K562 (cell line): Measurements from ENCODE around the gene MAP3K2. TPM values are rescaled to one million over a fixed set of nuclear protein-coding genes. Genes with fewer than 3 reads are reported as not detected.

ENCODE experiments used
- ATAC-seq: fragments of 200-7000 bp; cut with Tn5 transposase; 3 replicates; pipeline ENCODE4 v1.9.1; 2020; ENCODE audit warnings: moderate library complexity
- BruUV-seq: library from RNA; stranded (reverse); fragments of 400-500 nt; replicated peaks from 2 replicates; lab custom pipeline; 2021; lab: Mats Ljungman, UMichigan
- CTCF ChIA-PET: fragments of 300-600 bp; formaldehyde crosslinking; extraction: SDS; loops from one replicate; lab custom pipeline; 2021; ENCODE audit warnings: low intra/inter-chr PET ratio; lab: Yijun Ruan, JAX
- POLR2A ChIA-PET: fragments of 300-600, 350-650 bp; sonication (Branson Sonifier 250); formaldehyde crosslinking; extraction: SDS; loops from one replicate; lab custom pipeline; 2021; ENCODE audit warnings: antibody characterized with exemption, inconsistent platforms; lab: Yijun Ruan, JAX
- DNase-seq, 4 experiments: peaks; one replicate each; pipeline versions ENCODE4 v3.0.0 to v3.0.0-alpha.2; 2011 to 2018; ENCODE audit warnings: low spot score in 3 of 4, mixed read lengths in 3 of 4; ENCODE audit errors: extremely low read depth in 1 of 4
- FAIRE-seq: peaks from 2 replicates; lab custom pipeline; 2011; peaks lifted over from hg19 to GRCh38; lab: Jason Lieb, UNC
- H2AFZ ChIP-seq: 2 replicates; pipeline ENCODE4 v1.6.0; 2011; ENCODE audit warnings: low read depth, low read length, control low read depth, inconsistent platforms
- H3K27ac ChIP-seq: fragments of 200-600 bp; 3 replicates; pipeline ENCODE4 v1.8.0; 2011; ENCODE audit warnings: low read depth, mild to moderate bottlenecking, control low read depth, inconsistent platforms, low read length, moderate library complexity, mixed read lengths; ENCODE audit errors: extremely low read depth
- H3K27me3 ChIP-seq, 2 experiments: fragments of 300-600 bp in 1 of 2; 2 replicates in 1 of 2; 3 replicates in 1 of 2; pipeline versions ENCODE4 v1.6.0 to v1.8.0; 2011; ENCODE audit warnings: inconsistent platforms in 2 of 2, low read length in 2 of 2, mild to moderate bottlenecking in 1 of 2, mixed read lengths in 1 of 2, moderate library complexity in 1 of 2; ENCODE audit not compliant: control insufficient read depth in 2 of 2, insufficient read depth in 2 of 2
- H3K36me3 ChIP-seq: fragments of 300-600 bp; 3 replicates; pipeline ENCODE4 v1.8.0; 2011; ENCODE audit warnings: mild to moderate bottlenecking, low read length, inconsistent platforms; ENCODE audit not compliant: control insufficient read depth, insufficient read depth
- H3K4me1 ChIP-seq, 2 experiments: fragments of 200-600 bp in 1 of 2; replicated peaks in 1 of 2; 2 replicates in 1 of 2; 3 replicates in 1 of 2; pipeline versions ENCODE4 v1.5.1 to v1.8.0; 2011; ENCODE audit warnings: inconsistent platforms in 2 of 2, low read length in 2 of 2, mild to moderate bottlenecking in 1 of 2, mixed read lengths in 1 of 2, moderate library complexity in 1 of 2; ENCODE audit not compliant: control insufficient read depth in 2 of 2, insufficient read depth in 2 of 2
- H3K4me2 ChIP-seq: 2 replicates; pipeline ENCODE4 v1.6.1; 2011; ENCODE audit warnings: low read length, control low read depth, inconsistent platforms, mixed read lengths; ENCODE audit not compliant: insufficient read depth
- H3K4me3 ChIP-seq: fragments of 200-600 bp; sonication (generic), shearing (Covaris generic); 2 replicates; pipeline ENCODE4 v1.5.1; 2016; ENCODE audit warnings: control low read depth, inconsistent platforms
- H3K79me2 ChIP-seq: fragments of 200-600 bp; 3 replicates; pipeline ENCODE4 v1.8.0; 2011; ENCODE audit warnings: low read length, inconsistent platforms; ENCODE audit not compliant: control insufficient read depth, insufficient read depth
- H3K9ac ChIP-seq, 2 experiments: 2 replicates each; pipeline versions ENCODE4 v1.6.0 to v1.6.1; 2011; ENCODE audit warnings: low read depth in 2 of 2, low read length in 2 of 2, control low read depth in 1 of 2, inconsistent platforms in 1 of 2, mild to moderate bottlenecking in 1 of 2, mixed read lengths in 1 of 2; ENCODE audit not compliant: insufficient read depth in 1 of 2
- H3K9me1 ChIP-seq: one replicate; pipeline ENCODE4 v1.6.0; 2011; ENCODE audit warnings: inconsistent platforms, mild to moderate bottlenecking, low read length, moderate library complexity; ENCODE audit not compliant: control insufficient read depth, insufficient read depth
- H3K9me3 ChIP-seq: replicated peaks from 2 replicates; pipeline ENCODE4 v1.5.1; 2011; ENCODE audit warnings: low read depth, low read length, inconsistent platforms; ENCODE audit not compliant: control insufficient read depth, insufficient read depth
- H4K20me1 ChIP-seq: replicated peaks from 2 replicates; pipeline ENCODE4 v1.6.1; 2011; ENCODE audit warnings: low read length, inconsistent platforms, mixed read lengths; ENCODE audit not compliant: control insufficient read depth, insufficient read depth
- ARID2 ChIP-seq: fragments of 450-650 bp; IDR thresholded peaks from 2 replicates; pipeline ENCODE4 v1.6.1; 2017; ENCODE audit warnings: antibody characterized with exemption, mild to moderate bottlenecking
- ELF1 ChIP-seq: fragments of 200-800 bp; sonication (Bioruptor generic); IDR thresholded peaks from 2 replicates; pipeline ENCODE4 v1.6.1; 2016; ENCODE audit warnings: missing genetic modification characterization, missing compliant biosample characterization
- EP300 ChIP-seq: IDR thresholded peaks from 2 replicates; pipeline ENCODE4 v1.6.1; 2012; ENCODE audit warnings: low read length, improper control_type of control experiment
- FOXA1 ChIP-seq: fragments of 450-650 bp; IDR thresholded peaks from 2 replicates; pipeline ENCODE4 v1.6.1; 2016; ENCODE audit warnings: mild to moderate bottlenecking, borderline replicate concordance
- GABPA ChIP-seq: fragments of 200-800 bp; sonication (Bioruptor generic); conservative IDR thresholded peaks from 2 replicates; pipeline ENCODE4 v1.6.1; 2016; ENCODE audit warnings: low read depth, missing genetic modification characterization, missing compliant biosample characterization
- GTF2A2 ChIP-seq: IDR thresholded peaks from 2 replicates; pipeline ENCODE4 v1.6.1; 2016; ENCODE audit warnings: mild to moderate bottlenecking, missing genetic modification characterization, missing compliant biosample characterization
- MEF2D ChIP-seq: conservative IDR thresholded peaks from 2 replicates; pipeline ENCODE4 v1.6.1; 2016; ENCODE audit warnings: low read depth, missing genetic modification characterization, missing compliant biosample characterization
- PHF21A ChIP-seq: fragments of 450-650 bp; IDR thresholded peaks from 2 replicates; pipeline ENCODE4 v1.6.1; 2017; ENCODE audit warnings: low read depth, borderline replicate concordance
- POLR2AphosphoS2 ChIP-seq: IDR thresholded peaks from 2 replicates; pipeline ENCODE4 v1.6.1; 2012; ENCODE audit warnings: low read length, improper control_type of control experiment
- PTRF ChIP-seq: fragments of 450-650 bp; IDR thresholded peaks from 2 replicates; pipeline ENCODE4 v1.6.1; 2016; ENCODE audit warnings: mild to moderate bottlenecking, missing genetic modification characterization, missing compliant biosample characterization
- TRIM24 ChIP-seq, 2 experiments: fragments of 450-650 bp; IDR thresholded peaks; 2 replicates each; pipeline ENCODE4 v1.6.1; 2016
- YY1 ChIP-seq, 3 experiments: IDR thresholded peaks; 2 replicates each; pipeline ENCODE4 v1.6.1; 2011; ENCODE audit warnings: low read length in 2 of 3, mild to moderate bottlenecking in 2 of 3, moderate library complexity in 2 of 3, borderline replicate concordance in 1 of 3, control low read depth in 1 of 3, low read depth in 1 of 3; ENCODE audit not compliant: insufficient read depth in 3 of 3, insufficient replicate concordance in 2 of 3, control insufficient read depth in 1 of 3, insufficient read length in 1 of 3; ENCODE audit errors: extremely low read depth in 1 of 3
- ZKSCAN3 ChIP-seq: fragments of 250-450 bp; sonication (Bioruptor Pico); IDR thresholded peaks from 2 replicates; pipeline ENCODE4 v1.4.0; 2020
- WGBS: fragments of 100-300 bp; shearing (Covaris generic); methylation state at CpG from one replicate; pipeline ENCODE4 v1.1.6; 2016; ENCODE audit warnings: low coverage, mixed read lengths; ENCODE audit not compliant: insufficient coverage; ENCODE audit errors: missing lambda C conversion rate; 5-methylcytosine and 5-hydroxymethylcytosine counted together
- in situ Hi-C: fragments of 300-500 bp; cut with MboI; formaldehyde crosslinking; loops from 4 replicates; pipeline ENCODE4 v1.15.0; 2018; ENCODE audit warnings: inconsistent platforms, mixed read lengths
- intact Hi-C: fragments of 100-400 bp; cut with micrococcal nuclease; formaldehyde crosslinking; loops from 2 replicates; pipeline ENCODE4 v1.14.2; 2022
- polyA plus RNA-seq, 8 experiments: library from polyadenylated mRNA; depleted of rRNA in 4 of 8; stranded (reverse) in 5 of 8; unstranded in 3 of 8; fragments of >200 nt; fragmentation: Nextera tagmentation in 2 of 8; fragmentation: Illumina TruSeq in 1 of 8; extraction: Ambion mirVana in 2 of 8; extraction: Trizol in 1 of 8; gene quantifications; 2 replicates each; pipeline versions ENCODE4 v1.2.1 to v1.2.3, GENCODE V29; 2011 to 2014; ENCODE audit warnings: inconsistent platforms in 1 of 8, missing spikeins in 1 of 8
- total RNA-seq, 7 experiments: library from RNA; depleted of rRNA in 6 of 7; stranded (reverse); fragments of >200 nt in 6 of 7; fragmentation: Illumina TruSeq in 2 of 7; extraction: Trizol in 2 of 7; gene quantifications; 2 replicates each; pipeline versions ENCODE4 v1.2.1 to v1.2.3, GENCODE V29; 2011 to 2021; ENCODE audit warnings: low replicate concordance in 1 of 7
- TF ChIP-seq, protein P1 (sequence below): fragments of 200-400 bp; formaldehyde crosslinking; IDR thresholded peaks from 2 replicates; pipeline ENCODE4 v1.6.1; 2017; ENCODE audit warnings: mild to moderate bottlenecking, low read depth, low read length, moderate library complexity
- TF ChIP-seq, protein P2 (sequence below): fragments of 450-650 bp; formaldehyde crosslinking; IDR thresholded peaks from 2 replicates; pipeline ENCODE4 v1.4.0; 2022; ENCODE audit warnings: missing genetic modification characterization
- TF ChIP-seq, protein P3 (sequence below): sonication (generic); formaldehyde crosslinking; IDR thresholded peaks from 2 replicates; pipeline ENCODE4 v1.8.1; 2023; ENCODE audit warnings: mild to moderate bottlenecking, missing genetic modification reagents, moderate library complexity

Gene MAP3K2
- total and polyA plus RNA-seq, 9 of the 15 experiments (the other 6 are each of a cell fraction or from before 2014, with no cell fraction given) = 1.2 to 14.2 (median 5.7) TPM

DNA sequence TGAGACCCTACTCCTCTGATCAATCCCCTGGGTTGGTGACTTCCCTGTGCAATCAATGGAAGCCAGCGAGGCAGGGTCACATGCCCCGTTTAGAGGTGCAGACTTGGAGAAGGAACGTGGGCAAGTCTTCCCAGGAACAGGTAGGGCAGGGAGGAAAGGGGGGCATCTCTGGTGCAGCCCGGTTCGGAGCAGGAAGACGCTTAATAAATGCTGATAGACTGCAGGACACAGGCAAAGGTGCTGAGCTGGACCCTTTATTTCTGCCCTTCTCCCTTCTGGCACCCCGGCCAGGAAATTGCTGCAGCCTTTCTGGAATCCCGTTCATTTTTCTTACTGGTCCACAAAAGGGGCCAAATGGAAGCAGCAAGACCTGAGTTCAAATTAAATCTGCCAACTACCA, 29.6 kb upstream of the MAP3K2 start:
- Histone ChIP-seq H3K27me3 (peaks cover 5 to 28% of the 10 kb centered on the region in 2 experiments; a peak in 3 of 5 replicates), H3K36me3 (no peaks in the 10 kb centered on the region), H3K4me3 (no peak overlapping the region), H4K20me1 (no peaks in the 10 kb centered on the region), H3K4me2 (no peak overlapping the region), H3K27ac (no peak overlapping the region), H3K9me1 (no peaks in the 10 kb centered on the region), H3K4me1 (peaks cover 13 to 22% of the 10 kb centered on the region in 2 experiments; a peak in 4 of 5 replicates), H2AFZ (no peak overlapping the region), H3K9me3 (no peaks in the 10 kb centered on the region), H3K79me2 (no peaks in the 10 kb centered on the region), H3K9ac (no peak overlapping the region)
- FAIRE-seq (no peak), ATAC-seq (no peak), DNase-seq (no peak)
- intact Hi-C loops = loop anchor here (2.0 kb wide), 1 partner anchor 63 kb away; no protein-coding TSS in a partner anchor
- in situ Hi-C loops = no loop called here
- 11% methylated on average over 8 of the region's 8 CpGs for WGBS
- CTCF ChIA-PET = no interaction called here
- BruUV-seq = no TSS peak
- TF ChIP-seq GABPA (tag) (no peak), MEF2D (tag) (no peak), EP300 (no peak), PTRF (tag) (no peak), POLR2AphosphoS2 (no peak), FOXA1 (no peak), ELF1 (no peak), PHF21A (no peak), ARID2 (no peak), ZKSCAN3 (CRISPR knock-in tag) (no peak), YY1 (IDR thresholded peaks at IDR 0.05; ENCODE audit: borderline replicate concordance in 1 of 3, control insufficient read depth in 1 of 3, extremely low read depth in 1 of 3, insufficient read depth in 3 of 3, insufficient read length in 1 of 3, insufficient replicate concordance in 2 of 3, low read depth in 1 of 3, low read length in 2 of 3) (no peak), GTF2A2 (no peak), TRIM24 (IDR thresholded peaks at IDR 0.05) (no peak)
- TF ChIP-seq, protein P1, sequence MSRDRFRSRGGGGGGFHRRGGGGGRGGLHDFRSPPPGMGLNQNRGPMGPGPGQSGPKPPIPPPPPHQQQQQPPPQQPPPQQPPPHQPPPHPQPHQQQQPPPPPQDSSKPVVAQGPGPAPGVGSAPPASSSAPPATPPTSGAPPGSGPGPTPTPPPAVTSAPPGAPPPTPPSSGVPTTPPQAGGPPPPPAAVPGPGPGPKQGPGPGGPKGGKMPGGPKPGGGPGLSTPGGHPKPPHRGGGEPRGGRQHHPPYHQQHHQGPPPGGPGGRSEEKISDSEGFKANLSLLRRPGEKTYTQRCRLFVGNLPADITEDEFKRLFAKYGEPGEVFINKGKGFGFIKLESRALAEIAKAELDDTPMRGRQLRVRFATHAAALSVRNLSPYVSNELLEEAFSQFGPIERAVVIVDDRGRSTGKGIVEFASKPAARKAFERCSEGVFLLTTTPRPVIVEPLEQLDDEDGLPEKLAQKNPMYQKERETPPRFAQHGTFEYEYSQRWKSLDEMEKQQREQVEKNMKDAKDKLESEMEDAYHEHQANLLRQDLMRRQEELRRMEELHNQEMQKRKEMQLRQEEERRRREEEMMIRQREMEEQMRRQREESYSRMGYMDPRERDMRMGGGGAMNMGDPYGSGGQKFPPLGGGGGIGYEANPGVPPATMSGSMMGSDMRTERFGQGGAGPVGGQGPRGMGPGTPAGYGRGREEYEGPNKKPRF = no peak
- TF ChIP-seq, protein P2, sequence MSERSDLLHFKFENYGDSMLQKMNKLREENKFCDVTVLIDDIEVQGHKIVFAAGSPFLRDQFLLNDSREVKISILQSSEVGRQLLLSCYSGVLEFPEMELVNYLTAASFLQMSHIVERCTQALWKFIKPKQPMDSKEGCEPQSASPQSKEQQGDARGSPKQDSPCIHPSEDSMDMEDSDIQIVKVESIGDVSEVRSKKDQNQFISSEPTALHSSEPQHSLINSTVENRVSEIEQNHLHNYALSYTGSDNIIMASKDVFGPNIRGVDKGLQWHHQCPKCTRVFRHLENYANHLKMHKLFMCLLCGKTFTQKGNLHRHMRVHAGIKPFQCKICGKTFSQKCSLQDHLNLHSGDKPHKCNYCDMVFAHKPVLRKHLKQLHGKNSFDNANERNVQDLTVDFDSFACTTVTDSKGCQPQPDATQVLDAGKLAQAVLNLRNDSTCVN (CRISPR knock-in tag) = no peak
- TF ChIP-seq, protein P3, sequence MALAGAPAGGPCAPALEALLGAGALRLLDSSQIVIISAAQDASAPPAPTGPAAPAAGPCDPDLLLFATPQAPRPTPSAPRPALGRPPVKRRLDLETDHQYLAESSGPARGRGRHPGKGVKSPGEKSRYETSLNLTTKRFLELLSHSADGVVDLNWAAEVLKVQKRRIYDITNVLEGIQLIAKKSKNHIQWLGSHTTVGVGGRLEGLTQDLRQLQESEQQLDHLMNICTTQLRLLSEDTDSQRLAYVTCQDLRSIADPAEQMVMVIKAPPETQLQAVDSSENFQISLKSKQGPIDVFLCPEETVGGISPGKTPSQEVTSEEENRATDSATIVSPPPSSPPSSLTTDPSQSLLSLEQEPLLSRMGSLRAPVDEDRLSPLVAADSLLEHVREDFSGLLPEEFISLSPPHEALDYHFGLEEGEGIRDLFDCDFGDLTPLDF (CRISPR knock-in tag) = no peak
- POLR2A ChIA-PET = interaction anchor here (0.6 kb wide), 1 partner anchor 20 kb away, joined by 3 read pairs; no protein-coding TSS in a partner anchor
